ENCODE measurements around the gene ALDOB.

GRCh38 chr9:101463397-101463796 is 27.8 kb upstream of the ALDOB start:
- TF ChIP-seq CTCF (IDR thresholded peaks at IDR 0.05) (no peak), POLR2A (IDR thresholded peaks at IDR 0.05) (no peak)

All from esophagus squamous epithelium (tissue), 4 donors.